Activated CD4-positive, alpha-beta T cell treated with anti-CD3 and anti-CD28 coated beads for 48 hours (primary cell): ENCODE results near the gene TBC1D8.
"Not testable (repeated sequence)": the region's sequence is repeated elsewhere in the genome, so short reads cannot be mapped to it uniquely, and the experiment has no call there.

Source experiments
- DNase-seq: peaks from one replicate; pipeline ENCODE4 v3.0.0-alpha.2; 2020

The TBC1D8 gene

DNA sequence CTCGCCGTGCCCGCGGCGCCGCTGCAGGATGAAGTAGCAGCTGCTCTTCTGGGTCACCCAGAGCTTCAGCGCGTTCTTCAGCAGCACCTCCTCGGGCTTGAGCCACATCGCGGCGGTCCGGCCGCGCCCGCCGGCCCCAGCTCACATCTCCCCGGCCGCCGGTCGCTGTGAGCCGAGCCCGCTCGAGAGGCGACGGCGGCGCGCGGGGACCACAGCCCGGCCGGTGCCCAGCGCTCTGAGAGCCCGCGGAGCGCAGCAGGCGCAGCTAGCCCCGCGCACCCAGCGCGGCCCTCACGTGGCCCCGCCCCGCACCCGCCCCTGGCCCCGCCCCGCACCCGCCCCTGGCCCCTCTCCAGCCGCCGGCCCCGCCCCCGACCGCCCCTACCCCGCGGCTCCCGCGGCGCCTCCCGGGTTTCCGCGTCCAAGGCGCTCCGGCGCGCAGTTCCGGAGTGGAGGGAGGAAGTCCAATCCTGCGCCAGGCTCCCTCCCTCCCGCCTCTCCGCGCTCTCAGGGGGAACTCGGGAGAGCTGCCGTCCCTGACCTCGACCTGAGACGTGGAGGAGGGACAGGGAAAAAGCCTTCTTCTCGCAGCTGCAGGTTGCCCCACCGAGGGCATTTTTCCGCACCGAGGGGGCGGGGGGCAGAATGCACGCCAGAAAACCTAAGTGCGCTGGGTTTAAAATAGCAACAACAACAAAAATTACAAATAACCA lies at the start of gene TBC1D8:
Gene TBC1D8 (minus strand): TSS at position 237 of the 713 bp plus-strand sequence. CDS start 129 bp downstream, at position 108.
- DNase-seq = peak; percentile 68

DNA sequence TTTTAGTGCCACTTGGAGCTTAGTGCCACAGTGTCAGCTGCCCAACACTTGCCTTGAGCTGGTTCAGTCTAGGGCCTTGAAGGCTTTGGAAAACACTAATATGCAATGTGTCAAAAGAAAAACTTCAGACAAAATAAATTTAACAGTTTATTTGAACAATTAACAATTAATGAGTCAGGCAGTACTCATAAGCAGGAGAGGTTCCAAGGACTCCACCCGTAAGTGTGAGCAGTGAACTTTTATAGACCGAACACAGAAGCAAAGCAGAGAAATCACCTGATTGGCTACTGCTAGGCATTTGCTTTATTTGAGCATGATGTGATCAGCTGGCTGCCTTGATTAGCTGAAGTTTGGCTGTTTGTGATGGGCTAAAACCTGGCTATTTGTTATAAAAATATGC lies 49.5 kb upstream of the TBC1D8 start:
- no peak for DNase-seq

DNA sequence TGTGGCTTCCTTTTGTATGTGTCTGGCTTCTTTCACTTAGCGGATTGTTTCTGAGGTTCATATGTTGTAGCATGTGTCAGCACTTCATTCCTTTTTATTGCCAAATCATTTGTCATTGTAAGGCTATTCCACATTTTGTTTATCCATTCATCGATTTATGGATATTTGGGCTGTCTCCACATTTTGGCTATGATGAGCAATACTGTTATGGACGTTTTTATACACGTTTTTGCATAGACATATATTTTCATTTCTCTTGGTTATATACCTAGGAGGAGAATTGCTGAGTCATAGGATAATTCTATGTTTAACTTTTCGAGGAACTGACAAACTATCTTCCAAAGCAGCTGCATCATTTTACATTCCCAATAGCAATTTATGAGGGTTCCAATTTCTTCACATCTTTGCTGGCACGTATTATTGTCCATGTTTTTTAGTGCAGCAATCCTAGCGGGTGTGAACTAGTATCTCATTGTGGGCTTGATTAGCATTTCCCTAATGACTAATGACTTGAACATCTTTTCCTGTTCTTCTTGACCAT lies 48.1 kb upstream of the TBC1D8 start:
- DNase-seq = no peak

DNA sequence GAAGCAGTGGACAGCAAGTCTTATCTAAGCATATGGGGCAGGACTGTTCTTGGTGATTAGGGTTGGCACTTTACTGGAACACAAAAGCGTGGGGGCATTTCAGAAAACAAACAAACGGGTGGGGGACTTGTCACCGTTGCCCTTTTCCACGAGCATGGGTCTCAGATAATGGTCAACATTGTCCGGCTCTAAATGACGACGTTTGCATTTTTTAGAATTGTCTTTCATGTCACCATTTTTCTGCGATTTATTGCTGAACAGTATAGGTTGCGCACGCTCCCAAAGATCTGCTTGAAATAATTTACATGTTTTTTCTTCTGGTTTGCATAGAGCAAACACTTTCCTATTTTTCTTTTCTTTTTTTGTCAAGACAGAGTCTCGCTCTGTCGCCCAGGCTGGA lies 46.6 kb upstream of the TBC1D8 start:
- DNase-seq = no peak

DNA sequence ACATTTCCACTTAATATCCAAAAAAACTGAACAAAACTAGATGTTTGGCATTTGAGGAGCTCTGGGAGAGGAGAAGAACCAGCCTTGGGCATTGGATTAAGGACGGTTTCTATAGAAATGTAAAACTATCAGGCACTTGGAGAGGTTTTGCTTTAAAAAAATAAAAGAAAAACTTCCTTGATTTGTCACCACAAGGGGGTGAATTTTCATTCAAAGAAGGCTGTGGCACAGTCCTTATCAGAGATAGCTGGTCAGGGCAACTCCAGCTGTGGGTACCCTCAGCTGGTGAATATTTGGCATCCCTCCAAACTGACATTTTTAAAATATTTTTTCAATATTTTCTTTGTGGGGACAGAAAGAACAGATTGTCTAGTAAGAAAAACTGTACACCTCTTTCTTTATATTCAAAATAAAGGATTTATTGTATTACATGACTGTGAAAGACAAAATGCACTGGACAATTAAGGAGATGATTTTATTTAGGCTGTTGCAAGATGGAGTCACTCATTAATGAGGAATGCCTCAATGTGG lies 46.1 kb upstream of the TBC1D8 start:
- no peak for DNase-seq

DNA sequence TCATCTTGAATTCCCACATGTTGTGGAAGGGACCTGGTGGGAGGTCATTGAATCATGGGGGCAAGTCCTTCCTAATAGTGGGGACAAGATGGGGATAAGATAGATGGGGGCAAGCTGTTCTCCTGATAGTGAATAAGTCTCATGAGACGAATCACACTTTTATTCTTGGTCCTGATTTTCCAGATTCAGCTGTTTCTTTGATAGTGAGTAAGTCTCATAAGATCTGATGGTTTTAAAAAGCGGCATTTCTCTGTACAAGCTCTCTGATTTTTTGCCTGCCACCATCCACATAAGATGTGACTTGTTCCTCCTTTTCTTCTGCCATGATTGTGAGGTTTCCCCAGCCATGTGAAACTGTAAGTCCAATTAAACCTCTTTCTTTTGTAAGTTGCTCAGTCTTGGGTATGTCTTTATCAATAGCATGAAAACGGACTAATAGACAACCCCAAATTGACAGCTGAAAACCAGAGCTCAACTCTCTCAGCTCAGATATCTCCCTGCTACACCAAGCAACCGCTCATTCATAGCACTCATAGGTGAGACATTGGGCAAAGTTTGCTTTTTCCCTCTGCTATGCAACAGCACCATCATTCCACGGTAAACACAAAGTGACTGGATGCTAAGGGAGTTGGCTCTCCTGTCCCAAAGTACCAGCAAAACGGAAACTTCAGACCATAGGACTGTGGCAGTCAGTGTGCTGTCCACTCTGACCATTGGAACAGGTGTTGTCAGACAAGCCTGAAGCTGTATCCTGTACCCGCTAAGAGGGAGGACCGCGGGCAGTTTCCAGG lies 44.9 kb upstream of the TBC1D8 start:
- no peak for DNase-seq

DNA sequence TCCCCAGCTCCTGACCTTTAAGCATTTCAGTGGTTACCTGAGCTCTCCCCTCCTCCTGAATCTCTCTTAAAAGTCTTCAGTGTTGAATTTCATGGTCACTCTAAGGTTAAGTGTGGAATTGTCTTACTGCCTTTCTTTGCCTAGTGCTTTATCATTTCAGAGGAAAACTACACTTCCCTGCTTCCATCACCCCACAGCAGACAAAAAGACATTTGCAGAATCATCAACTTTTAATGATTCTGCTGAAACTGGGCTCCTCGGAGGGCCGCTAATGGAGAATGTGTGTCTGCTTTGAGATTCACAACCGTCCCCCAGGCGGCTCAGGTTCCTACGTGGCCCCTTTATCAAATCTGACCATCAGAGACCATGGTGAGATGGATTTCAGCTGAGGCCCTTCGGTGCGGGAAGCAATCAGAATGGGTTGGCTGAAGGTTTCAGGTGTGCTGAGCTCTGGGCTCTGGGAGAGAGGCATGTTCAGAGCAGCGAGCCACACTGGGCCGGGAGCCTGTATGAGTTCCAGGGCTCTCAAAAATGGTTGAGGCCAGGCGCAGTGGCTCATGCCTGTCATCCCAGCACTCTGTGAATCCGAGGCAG lies 41.9 kb upstream of the TBC1D8 start:
- no peak for DNase-seq

DNA sequence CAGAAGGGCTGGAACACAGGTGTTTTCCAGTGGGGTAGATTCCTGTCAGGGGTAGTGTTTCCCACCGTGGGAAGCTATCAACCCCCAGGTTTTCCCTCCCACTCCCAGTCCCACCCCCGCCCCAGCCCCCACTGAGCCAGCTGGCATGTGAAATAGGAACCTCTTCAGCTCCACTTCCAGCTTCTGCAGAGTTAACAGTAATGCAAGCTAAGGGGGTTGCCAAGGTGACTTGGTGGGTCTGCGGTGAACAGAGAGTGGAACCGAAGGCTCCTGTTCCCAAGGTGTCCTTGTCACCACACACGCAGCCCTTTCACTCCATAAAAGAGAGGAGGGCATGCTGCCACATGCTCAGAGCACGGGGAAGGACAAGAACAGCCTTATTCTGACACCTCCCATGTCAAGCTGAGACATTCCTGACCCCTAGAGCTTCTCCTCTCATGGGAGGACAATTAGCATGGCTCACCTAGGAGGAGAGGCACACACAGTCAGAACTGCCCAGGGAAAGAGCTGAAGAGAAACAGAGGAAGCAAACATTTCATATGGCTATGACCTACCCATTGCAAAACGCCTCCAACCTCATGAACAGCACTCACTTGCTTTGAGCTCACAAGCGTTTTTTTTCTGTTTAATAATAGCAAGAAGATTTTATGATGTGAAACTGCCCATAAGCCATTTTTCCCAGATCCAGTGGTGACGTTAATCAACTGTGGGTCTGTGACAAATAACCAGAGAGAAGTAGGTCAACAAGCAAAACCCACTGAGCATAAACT lies 39.8 kb upstream of the TBC1D8 start:
- DNase-seq = no peak

DNA sequence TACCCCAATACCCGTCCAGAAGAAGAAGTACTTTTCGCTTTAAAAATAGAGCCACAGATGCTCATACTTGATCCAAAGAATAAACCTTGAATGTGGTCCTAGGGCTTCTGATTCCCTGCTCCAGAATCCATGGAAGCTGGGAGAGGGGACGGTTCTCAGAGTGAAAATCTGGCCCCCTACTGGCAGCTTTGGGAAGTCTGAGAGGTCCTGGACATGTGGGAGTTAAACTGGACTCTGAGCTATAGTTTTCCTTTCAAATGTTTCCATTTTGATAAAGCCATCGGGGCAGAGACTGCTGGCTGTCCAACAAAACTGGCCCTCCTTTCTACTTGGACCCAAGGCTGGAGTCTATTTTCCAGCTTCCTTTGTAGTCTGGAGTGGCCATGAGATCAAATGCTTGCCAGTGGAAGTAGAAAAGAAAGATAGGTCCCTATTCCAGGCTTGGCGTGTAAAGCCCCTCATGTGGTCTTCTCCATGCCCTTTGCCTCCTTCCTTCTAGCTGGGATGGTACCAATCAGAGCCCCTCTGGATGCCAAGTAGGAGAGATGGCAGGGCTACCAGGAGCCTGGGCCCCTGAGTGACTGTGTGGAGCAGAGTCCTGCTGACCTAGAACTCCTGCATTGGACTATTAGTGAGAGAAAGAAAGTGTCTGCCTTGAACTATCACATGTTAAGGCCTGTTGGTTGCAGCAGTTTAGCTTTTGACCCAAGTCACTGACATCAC lies 37.7 kb upstream of the TBC1D8 start:
- DNase-seq = no peak

DNA sequence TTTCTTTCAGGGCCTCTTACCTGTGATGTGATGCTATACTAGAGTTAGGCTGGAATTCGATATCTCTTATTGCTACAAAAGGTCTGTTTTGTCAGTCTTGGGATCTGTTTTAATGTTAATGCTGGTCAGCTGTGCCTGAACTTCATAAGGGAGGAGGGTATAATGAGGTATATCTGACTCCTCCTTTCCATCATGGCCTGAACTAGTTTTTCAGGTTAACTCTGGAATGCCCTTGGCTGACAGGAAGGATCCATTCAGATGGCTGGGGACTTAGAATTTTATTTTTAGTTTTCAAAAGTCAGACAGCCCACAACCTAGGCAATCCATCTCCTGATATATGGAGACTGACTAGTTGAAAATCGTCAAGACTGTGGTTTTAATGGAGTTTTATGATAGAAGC lies 35.9 kb upstream of the TBC1D8 start:
- no peak for DNase-seq

DNA sequence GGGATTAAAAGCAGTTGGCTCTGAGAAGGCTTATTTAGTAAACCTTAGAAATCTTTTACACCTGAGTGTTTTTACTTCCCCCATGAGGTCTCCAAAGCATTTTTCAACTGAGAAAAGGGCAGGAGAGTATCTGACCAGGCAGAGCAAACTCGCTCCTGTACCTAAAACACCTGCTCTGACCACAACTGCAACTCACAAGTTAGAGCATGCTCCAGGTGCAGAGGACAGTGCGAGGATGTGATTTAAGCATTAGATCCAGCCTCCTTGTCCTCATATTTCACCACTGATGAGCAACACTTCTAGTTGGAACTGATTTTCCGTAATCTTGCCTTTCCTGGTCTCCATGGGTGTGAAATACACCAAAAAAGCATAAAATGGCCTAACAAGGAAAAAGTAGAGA lies 34.5 kb upstream of the TBC1D8 start:
- no peak for DNase-seq

DNA sequence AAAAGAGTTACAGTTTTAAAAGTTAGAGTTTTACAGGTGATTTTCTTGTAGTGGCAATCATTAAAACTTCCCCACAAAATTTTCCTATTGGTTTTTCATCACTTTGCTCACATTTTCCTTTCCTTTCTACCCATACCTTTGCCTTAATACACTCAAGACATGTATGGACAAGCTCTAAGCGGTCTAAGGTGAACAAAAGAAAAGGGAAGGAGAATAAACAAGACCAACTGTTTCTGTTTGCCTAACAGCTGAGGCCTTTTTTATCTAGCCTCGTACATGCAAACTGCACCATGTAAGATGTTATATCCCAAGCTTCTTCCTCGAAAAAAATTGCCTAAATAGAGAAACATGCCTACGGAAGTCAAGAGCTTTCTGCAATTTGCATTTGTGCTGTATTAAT lies 33.9 kb upstream of the TBC1D8 start:
- no peak for DNase-seq

DNA sequence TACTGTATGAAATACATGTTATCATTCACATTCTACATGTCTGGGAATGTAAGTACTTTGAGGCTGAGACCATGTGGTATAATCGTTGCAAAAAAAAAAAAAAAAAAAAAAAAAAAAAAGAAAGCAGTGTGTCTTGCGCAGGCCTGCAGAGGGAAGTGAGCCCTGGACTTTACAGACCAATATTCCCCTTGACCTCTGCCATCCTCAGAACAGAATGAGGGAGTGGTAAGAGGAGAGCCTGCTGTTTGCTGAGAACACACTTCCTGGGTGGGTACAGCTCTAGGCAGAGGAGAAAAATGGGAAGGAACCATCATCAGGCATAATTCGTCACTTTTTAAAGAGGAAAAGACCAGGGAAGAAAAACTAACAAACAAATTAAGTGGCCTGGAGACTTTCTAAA lies 28.8 kb upstream of the TBC1D8 start:
- DNase-seq = no peak

DNA sequence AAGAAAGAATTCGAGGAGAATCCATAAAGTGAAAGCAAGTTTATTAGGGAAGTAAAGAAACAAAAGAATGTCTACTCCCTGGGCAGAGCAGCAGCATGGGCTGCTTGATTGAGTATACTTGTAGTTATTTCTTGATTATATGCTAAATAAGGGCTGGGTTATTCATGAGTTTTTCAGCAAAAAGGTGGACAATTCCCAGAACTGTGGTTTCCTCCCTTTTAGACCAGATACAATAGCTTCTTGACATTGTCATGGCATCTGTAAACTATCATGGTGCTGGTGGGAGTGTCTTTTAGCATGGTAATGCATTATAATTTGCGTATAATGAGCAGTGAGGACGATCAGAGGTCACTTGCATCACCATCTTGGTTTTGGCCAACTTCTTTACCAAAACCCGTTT lies 25.6 kb upstream of the TBC1D8 start:
- no peak for DNase-seq

DNA sequence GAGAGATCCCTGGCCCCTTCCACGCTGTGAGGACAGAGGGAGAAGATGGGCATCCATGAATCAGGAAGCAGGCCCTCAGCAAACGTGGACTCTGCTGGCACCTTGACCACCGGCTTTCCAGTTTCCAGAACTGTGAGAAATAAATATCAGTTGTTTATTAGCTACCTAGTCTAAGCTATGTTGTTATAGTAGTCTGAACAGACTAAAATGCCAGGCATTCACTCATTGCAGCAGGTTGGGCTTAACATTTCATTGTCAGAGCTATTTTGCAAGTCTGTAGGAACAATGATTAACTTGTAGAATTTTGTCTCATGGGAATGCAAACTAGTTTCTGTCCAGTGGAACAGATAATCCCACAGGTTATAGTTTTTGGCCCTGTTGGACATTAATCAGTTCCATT lies 24.8 kb upstream of the TBC1D8 start:
- no peak for DNase-seq

DNA sequence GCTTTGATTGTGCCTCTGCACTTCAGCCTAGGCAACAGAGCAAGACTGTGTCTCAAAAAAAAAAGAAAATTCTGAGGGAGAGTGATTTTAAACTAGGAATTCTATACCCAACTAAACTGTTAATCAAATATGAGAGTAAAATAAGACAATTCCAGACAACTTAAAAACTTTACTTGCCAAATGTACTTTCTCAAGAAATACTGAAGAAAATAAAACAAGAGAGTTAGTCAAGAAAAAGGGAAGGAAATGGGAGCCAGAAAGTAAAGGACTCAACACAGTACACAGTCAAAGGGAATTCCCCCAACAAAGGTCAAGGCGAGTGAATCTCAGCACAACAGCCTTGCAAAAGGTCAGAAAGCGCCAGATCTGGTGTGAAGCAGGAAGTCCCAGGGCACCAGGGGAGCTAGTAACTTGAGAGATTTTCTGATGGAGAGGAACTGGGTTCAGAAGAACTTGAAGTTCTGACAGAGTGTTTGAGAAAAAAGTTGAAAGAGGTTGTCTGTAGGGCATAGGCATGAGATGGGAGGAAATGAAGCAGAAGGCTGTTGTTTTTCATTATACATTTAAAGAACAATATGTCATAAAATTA lies 22.6 kb upstream of the TBC1D8 start:
- DNase-seq = peak; percentile 62

DNA sequence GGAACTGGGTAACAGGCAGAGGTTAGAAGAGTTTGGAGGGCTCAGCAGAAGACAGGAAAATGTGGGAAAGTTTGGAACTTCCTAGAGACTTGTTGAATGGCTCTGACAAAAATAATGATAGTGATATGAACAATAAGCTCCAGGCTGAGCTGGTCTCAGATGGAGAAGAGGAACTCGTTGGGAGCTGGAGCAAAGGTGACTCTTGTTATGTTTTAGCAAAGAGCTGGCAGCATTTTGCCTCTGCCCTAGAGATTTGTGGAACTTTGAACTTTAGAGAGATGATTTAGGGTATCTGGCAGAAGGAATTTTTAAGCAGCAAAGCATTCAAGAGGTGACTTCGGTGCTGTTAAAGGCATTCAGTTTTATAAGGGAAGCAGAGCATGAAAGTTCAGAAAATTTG lies 18.6 kb upstream of the TBC1D8 start:
- not testable (repeated sequence) for DNase-seq

DNA sequence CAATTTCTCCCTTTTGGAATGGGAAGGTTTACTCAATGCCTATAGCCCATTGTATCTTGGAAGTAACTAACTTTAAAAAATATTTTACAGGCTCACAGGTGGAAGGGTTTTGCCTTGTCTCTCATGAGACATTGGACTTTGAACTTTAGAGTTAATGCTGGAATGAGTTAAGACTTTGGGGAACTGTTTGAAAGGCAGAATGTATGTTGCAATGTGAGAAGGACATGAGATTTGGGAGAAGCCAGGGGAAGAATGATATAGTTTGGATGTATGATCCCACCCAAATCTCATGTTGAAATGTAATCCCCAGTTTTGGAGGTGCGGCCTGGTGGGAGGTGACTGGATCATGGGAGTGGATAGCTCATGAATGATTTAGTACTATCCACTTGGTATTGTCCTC lies 17.5 kb upstream of the TBC1D8 start:
- no peak for DNase-seq

DNA sequence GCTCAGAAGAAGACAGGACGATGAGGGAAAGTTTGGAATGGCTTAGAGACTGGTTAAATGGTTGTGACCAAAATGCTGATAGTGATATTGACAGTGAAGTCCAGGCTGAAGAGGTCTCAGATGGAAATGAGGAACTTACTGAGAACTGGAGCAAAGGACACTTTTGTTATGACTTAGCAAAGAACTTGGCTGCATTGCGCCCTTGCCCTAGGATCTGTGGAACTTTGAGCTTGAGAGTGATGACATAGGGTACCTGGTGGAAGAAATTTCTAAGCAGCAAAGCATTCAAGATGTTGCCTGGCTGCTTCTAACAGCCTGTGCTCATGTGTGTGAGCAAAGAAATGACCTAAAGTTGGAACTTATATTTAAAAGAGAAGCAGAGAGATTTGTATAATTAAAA lies 16.4 kb upstream of the TBC1D8 start:
- DNase-seq = not testable (repeated sequence)

DNA sequence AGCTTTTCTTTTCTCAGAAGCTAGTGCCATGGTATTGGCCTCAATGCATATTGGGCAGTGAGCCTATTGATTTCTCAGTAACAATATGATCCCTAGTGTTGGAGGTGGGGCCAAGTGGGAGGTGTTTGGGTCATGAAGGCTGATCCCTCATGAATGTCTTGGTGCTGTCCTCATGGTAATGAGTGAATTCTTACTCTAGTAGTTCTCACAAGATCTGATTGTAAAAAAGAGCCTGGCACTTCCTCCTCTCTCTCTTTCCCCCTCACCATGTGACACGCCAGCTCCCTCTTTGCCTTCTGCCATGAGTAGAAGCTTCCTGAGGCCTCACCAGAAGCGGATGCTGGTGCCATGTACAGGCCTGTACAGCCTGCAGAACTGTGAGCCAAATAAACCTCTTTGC lies 12.8 kb upstream of the TBC1D8 start:
- DNase-seq = no peak

DNA sequence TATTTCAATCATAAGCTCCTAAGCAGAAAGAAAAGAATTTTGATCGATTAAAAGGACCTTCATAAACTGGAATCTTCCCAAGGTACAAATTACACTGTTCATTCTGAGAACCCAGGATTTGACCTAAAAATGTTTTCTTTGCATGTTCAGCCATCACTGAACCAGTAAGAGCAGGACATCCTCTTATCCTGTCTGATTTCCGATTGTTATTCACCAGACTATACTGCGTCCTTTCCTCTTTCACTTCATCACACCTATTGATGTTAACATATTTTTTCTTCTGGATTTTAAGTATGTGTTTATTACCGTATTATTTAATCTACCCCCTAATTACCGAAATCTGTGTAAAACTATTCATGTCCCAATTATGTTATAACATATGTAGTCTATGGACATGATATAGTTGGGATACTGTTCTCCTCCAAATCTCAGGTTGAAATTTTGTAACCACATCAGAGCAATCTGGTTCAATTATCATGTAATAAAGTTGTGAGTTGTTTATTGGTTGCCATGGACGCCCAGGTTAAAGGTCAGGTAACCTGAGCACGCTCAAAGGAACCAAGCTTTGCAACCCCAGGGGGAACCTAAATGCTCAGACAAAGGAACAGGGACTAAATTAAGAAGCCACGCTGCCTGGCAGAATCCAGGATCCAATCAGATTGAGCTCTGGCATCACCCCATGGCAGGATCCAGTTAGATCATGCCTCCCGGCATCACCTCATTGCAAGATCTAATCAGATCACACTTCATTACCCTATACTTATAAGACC lies 11.6 kb upstream of the TBC1D8 start:
- no peak for DNase-seq
